B cell (primary cell): ENCODE data around the gene LRRC26. TPM values are rescaled to one million over a fixed set of nuclear protein-coding genes. Genes with fewer than 3 reads are reported as not detected.

ENCODE experiments used
- ATAC-seq: fragments of 200-7000 bp; cut with Tn5 transposase; one replicate; pipeline ENCODE4 v1.10.0; 2021; ENCODE audit warnings: low read depth, mild to moderate bottlenecking, moderate number of reproducible peaks, moderate library complexity
- CTCF ChIA-PET: fragments of 350-600 bp; sonication (Branson Sonifier 250); formaldehyde crosslinking; loops from one replicate; lab custom pipeline; 2021; ENCODE audit warnings: antibody characterized with exemption, inconsistent platforms; lab: Charles Lee
- POLR2A ChIA-PET: fragments of 350-600 bp; sonication (Branson Sonifier 250); formaldehyde crosslinking; loops from one replicate; lab custom pipeline; 2021; ENCODE audit warnings: antibody characterized with exemption; lab: Charles Lee
- DNase-seq: peaks from one replicate; pipeline ENCODE4 v3.0.0; 2013
- H2AFZ ChIP-seq: 2 replicates; pipeline ENCODE4 v1.6.1; 2012; ENCODE audit warnings: mild to moderate bottlenecking, low read depth, low read length; ENCODE audit not compliant: insufficient read depth, poor library complexity, severe bottlenecking
- H3K27ac ChIP-seq, 2 donors: 1 replicate in 1 of 2; 2 replicates in 1 of 2; pipeline ENCODE4 v1.5.1; 2012 to 2013; ENCODE audit warnings: low read length in 2 of 2, mild to moderate bottlenecking in 2 of 2, moderate library complexity in 1 of 2
- H3K27me3 ChIP-seq, 4 experiments: fragments of 200-600 bp in 1 of 4; sonication (generic) in 1 of 4; replicated peaks in 1 of 4; 1 replicate in 2 of 4; 2 replicates in 2 of 4; pipeline versions ENCODE4 v1.6.1 to v1.7.0; 2013 to 2016; ENCODE audit warnings: low read length in 3 of 4, mild to moderate bottlenecking in 2 of 4, mixed read lengths in 1 of 4, moderate library complexity in 1 of 4; ENCODE audit not compliant: insufficient read depth in 4 of 4, control insufficient read depth in 3 of 4; ENCODE audit errors: control extremely low read depth in 1 of 4
- H3K36me3 ChIP-seq, 2 experiments: replicated peaks in 1 of 2; 1 replicate in 1 of 2; 2 replicates in 1 of 2; pipeline versions ENCODE4 v1.6.1 to v1.7.1; 2013; ENCODE audit warnings: low read length in 1 of 2; ENCODE audit not compliant: insufficient read depth in 2 of 2, control insufficient read depth in 1 of 2; ENCODE audit errors: control extremely low read depth in 1 of 2, extremely low read depth in 1 of 2
- H3K4me1 ChIP-seq, 2 donors: fragments of 200-600 bp in 1 of 2; sonication (generic) in 1 of 2; 1 replicate in 1 of 2; 2 replicates in 1 of 2; pipeline versions ENCODE4 v1.5.1 to v1.6.1; 2013 to 2017; ENCODE audit warnings: low read length in 2 of 2; ENCODE audit not compliant: control insufficient read depth in 2 of 2, insufficient read depth in 2 of 2
- H3K4me2 ChIP-seq: replicated peaks from 2 replicates; pipeline ENCODE3; 2012; ENCODE audit warnings: mild to moderate bottlenecking, low read depth, low read length; ENCODE audit not compliant: poor library complexity, severe bottlenecking
- H3K4me3 ChIP-seq, 5 experiments: fragments of 200-600 bp in 1 of 5; sonication (generic) in 1 of 5; 1 replicate in 3 of 5; 2 replicates in 2 of 5; pipeline versions ENCODE4 v1.5.1 to v1.7.0; 2011 to 2016; ENCODE audit warnings: low read length in 4 of 5, mild to moderate bottlenecking in 4 of 5, low read depth in 2 of 5, control low read depth in 1 of 5, moderate library complexity in 1 of 5; ENCODE audit not compliant: insufficient read depth in 1 of 5; ENCODE audit errors: control extremely low read depth in 1 of 5, extremely low read depth in 1 of 5
- H3K79me2 ChIP-seq: fragments of 200-600 bp; sonication (generic); one replicate; pipeline ENCODE4 v1.6.0; 2016; ENCODE audit warnings: low read length; ENCODE audit not compliant: control insufficient read depth, insufficient read depth
- H3K9ac ChIP-seq: fragments of 200-600 bp; sonication (generic); 2 replicates; pipeline ENCODE4 v1.6.1; 2017; ENCODE audit warnings: mild to moderate bottlenecking, low read length, moderate library complexity
- H3K9me3 ChIP-seq, 3 donors: one replicate each; pipeline versions ENCODE4 v1.6.1 to v1.7.1; 2013; ENCODE audit warnings: low read length in 2 of 3; ENCODE audit not compliant: control insufficient read depth in 2 of 3, insufficient read depth in 1 of 3; ENCODE audit errors: control extremely low read depth in 1 of 3
- H4K20me1 ChIP-seq: 2 replicates; pipeline ENCODE4 v1.6.0; 2012; ENCODE audit warnings: mild to moderate bottlenecking, low read length; ENCODE audit not compliant: insufficient read depth, control insufficient read depth, poor library complexity, severe bottlenecking
- H3K27ac Mint-ChIP-seq: one replicate; pipeline ENCODE4 v1.8.0; 2021; ENCODE audit warnings: mixed read lengths
- H3K27me3 Mint-ChIP-seq: one replicate; pipeline ENCODE4 v1.8.0; 2021; ENCODE audit warnings: mixed read lengths
- H3K4me1 Mint-ChIP-seq: one replicate; pipeline ENCODE4 v1.8.0; 2021; ENCODE audit warnings: mixed read lengths
- H3K4me3 Mint-ChIP-seq: one replicate; pipeline ENCODE4 v1.8.0; 2021; ENCODE audit warnings: mixed read lengths
- H3K9me3 Mint-ChIP-seq: one replicate; pipeline ENCODE4 v1.8.0; 2022; ENCODE audit warnings: mixed read lengths; ENCODE audit not compliant: insufficient read depth
- EZH2 ChIP-seq: IDR thresholded peaks from 2 replicates; pipeline ENCODE4 v1.6.1; 2012; ENCODE audit warnings: borderline replicate concordance, low read depth, mild to moderate bottlenecking, moderate library complexity, low read length; ENCODE audit not compliant: insufficient read depth, poor library complexity, severe bottlenecking
- WGBS: methylation state at CpG from one replicate; pipeline ENCODE4 v1.1.5; 2013; ENCODE audit warnings: missing lambda C conversion rate; ENCODE audit not compliant: insufficient coverage; 5-methylcytosine and 5-hydroxymethylcytosine counted together
- intact Hi-C: fragments of 100-400 bp; cut with micrococcal nuclease; formaldehyde crosslinking; loops from one replicate; pipeline ENCODE4 v1.10.0; 2022
- polyA plus RNA-seq: library from polyadenylated mRNA; depleted of rRNA; stranded (reverse); fragments of >200 nt; gene quantifications from 2 replicates; pipeline ENCODE4 v1.2.3, GENCODE V29; 2012
- total RNA-seq, 2 donors: library from RNA; stranded (reverse); fragments of 120-200 nt in 1 of 2; gene quantifications; 1 replicate in 1 of 2; 2 replicates in 1 of 2; pipeline versions ENCODE4 v1.2.3 to v1.2.4, GENCODE V29; 2013 to 2022
- TF ChIP-seq, protein P1 (sequence below): fragments of 200-600 bp; IDR thresholded peaks from one replicate; pipeline ENCODE4 v1.8.0; 2022; ENCODE audit warnings: antibody characterized with exemption, mild to moderate bottlenecking

Gene LRRC26
- total and polyA plus RNA-seq, 2 donors (not counting 1 experiment from before 2014, with no cell fraction given) = not detected

GRCh38 chr9:137141050-137141810 lies 28.6 kb downstream of the LRRC26 start:
- no peak for DNase-seq
- ChIA-PET CTCF (interaction anchor here (1.0 to 1.7 kb wide), 3 partner anchors 10 to 95 kb away, joined by 3 to 5 read pairs (median 3); partner anchors contain the start of gene NPDC1), POLR2A (no interaction called here)
- H3K4me1 ChIP-seq = peaks cover 11 to 14% of the 10 kb centered on the region in 2 donors
- Mint-ChIP-seq H3K27ac (no peak overlapping the region), H3K27me3 (peaks cover 49% of the 10 kb centered on the region), H3K4me1 (no peaks in the 10 kb centered on the region), H3K4me3 (no peak overlapping the region), H3K9me3 (no peaks in the 10 kb centered on the region)
- H3K4me3 ChIP-seq = no peak overlapping the region
- H3K79me2 ChIP-seq = no peaks in the 10 kb centered on the region
- peaks cover 0 to 33% (median 0%) of the 10 kb centered on the region in 3 donors for H3K9me3 ChIP-seq
- no peaks in the 10 kb centered on the region for H4K20me1 ChIP-seq
- intact Hi-C loops = no loop called here
- TF ChIP-seq EZH2 = no peak
- TF ChIP-seq, protein P1, sequence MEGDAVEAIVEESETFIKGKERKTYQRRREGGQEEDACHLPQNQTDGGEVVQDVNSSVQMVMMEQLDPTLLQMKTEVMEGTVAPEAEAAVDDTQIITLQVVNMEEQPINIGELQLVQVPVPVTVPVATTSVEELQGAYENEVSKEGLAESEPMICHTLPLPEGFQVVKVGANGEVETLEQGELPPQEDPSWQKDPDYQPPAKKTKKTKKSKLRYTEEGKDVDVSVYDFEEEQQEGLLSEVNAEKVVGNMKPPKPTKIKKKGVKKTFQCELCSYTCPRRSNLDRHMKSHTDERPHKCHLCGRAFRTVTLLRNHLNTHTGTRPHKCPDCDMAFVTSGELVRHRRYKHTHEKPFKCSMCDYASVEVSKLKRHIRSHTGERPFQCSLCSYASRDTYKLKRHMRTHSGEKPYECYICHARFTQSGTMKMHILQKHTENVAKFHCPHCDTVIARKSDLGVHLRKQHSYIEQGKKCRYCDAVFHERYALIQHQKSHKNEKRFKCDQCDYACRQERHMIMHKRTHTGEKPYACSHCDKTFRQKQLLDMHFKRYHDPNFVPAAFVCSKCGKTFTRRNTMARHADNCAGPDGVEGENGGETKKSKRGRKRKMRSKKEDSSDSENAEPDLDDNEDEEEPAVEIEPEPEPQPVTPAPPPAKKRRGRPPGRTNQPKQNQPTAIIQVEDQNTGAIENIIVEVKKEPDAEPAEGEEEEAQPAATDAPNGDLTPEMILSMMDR = no peak
- H3K27me3 ChIP-seq = peaks cover 0 to 76% (median 33%) of the 10 kb centered on the region in 4 experiments
- H3K36me3 ChIP-seq = no peaks in the 10 kb centered on the region
- H3K9ac ChIP-seq = no peak overlapping the region
- H2AFZ ChIP-seq = no peak overlapping the region
- no peak for ATAC-seq
- 86% methylated on average over 17 of the region's 17 CpGs for WGBS
- no peak overlapping the region for H3K4me2 ChIP-seq
- no peak overlapping the region for H3K27ac ChIP-seq
